Measurements from ENCODE around the gene OBSL1.

GRCh38 chr2:219508971-219509779 is 62.2 kb downstream of the OBSL1 start:
- TF ChIP-seq CTCF (IDR thresholded peaks at IDR 0.05 in 2 of 3, conservative IDR thresholded peaks at IDR 0.05 in 1 of 3; ENCODE audit: control insufficient read depth in 2 of 3, extremely low read depth in 1 of 3, insufficient read depth in 1 of 3, low read depth in 3 of 3, low read length in 3 of 3) (no peak), EP300 (IDR thresholded peaks at IDR 0.05; ENCODE audit: borderline replicate concordance in 1 of 2, control insufficient read depth in 1 of 2, low read depth in 2 of 2, low read length in 2 of 2) (no peak), POLR2A (IDR thresholded peaks at IDR 0.05; ENCODE audit: low read depth, low read length) (no peak), RCOR1 (conservative IDR thresholded peaks at IDR 0.05; ENCODE audit: low read depth, low read length) (no peak), EZH2 (IDR thresholded peaks at IDR 0.05; ENCODE audit: borderline replicate concordance, control insufficient read depth, low read depth, low read length) (no peak), ATF3 (IDR thresholded peaks at IDR 0.05; ENCODE audit: borderline replicate concordance, extremely low read depth, low read depth, low read length) (no peak)
